Caco-2 (cell line): ENCODE results near the gene PAN2. TPM values are rescaled to one million over a fixed set of nuclear protein-coding genes. Genes with fewer than 3 reads are reported as not detected.

Experiments
- total RNA-seq: library from RNA; stranded (reverse); gene quantifications from 2 replicates; pipeline ENCODE4 v1.2.3, GENCODE V29; 2022

The PAN2 gene
- total RNA-seq, 1 experiment from 2014 or later = 30.0 TPM

Other genes starting within 250 kb of the PAN2 start
- 178 and 190 TPM in 2 replicates for gene PA2G4, start 229.4 kb downstream of the PAN2 start, total RNA-seq
- gene RPL41, start 217.4 kb downstream of the PAN2 start, total RNA-seq = 3,009 and 3,051 TPM in 2 replicates
- 3.5 and 4.4 TPM in 2 replicates for gene ZC3H10, start 215.7 kb downstream of the PAN2 start, total RNA-seq
- gene ESYT1, start 205.7 kb downstream of the PAN2 start, total RNA-seq = 70.4 and 79.0 TPM in 2 replicates
- 40.5 and 44.8 TPM in 2 replicates for gene MYL6B, start 181.4 kb downstream of the PAN2 start, total RNA-seq
- gene MYL6, start 175.6 kb downstream of the PAN2 start, total RNA-seq = 960 and 1,174 TPM in 2 replicates
- 89.1 and 94.8 TPM in 2 replicates for gene SMARCC2, start 144.5 kb downstream of the PAN2 start, total RNA-seq
- 48.0 and 53.4 TPM in 2 replicates for gene RNF41, start 112.1 kb downstream of the PAN2 start, total RNA-seq
- 32.1 and 37.7 TPM in 2 replicates for gene NABP2, start 109.7 kb downstream of the PAN2 start, total RNA-seq
- gene SLC39A5, start 103.9 kb downstream of the PAN2 start, total RNA-seq = 83.1 and 110 TPM in 2 replicates
- gene ANKRD52, start 75.6 kb downstream of the PAN2 start, total RNA-seq = 34.6 and 46.3 TPM in 2 replicates
- 16.7 and 18.4 TPM in 2 replicates for gene COQ10A, start 67.1 kb downstream of the PAN2 start, total RNA-seq
- 241 and 263 TPM in 2 replicates for gene CS, start 33.7 kb downstream of the PAN2 start, total RNA-seq
- 204 and 208 TPM in 2 replicates for gene CNPY2, start 18.0 kb downstream of the PAN2 start, total RNA-seq
- 0.48 TPM in 1 of 2 replicates, not detected in the other for gene IL23A, start 4.9 kb upstream of the PAN2 start, total RNA-seq
- 76.7 and 79.5 TPM in 2 replicates for gene STAT2, start 26.1 kb upstream of the PAN2 start, total RNA-seq
- gene APOF, start 28.9 kb upstream of the PAN2 start, total RNA-seq = 0.18 and 0.23 TPM in 2 replicates
- 40.1 and 43.2 TPM in 2 replicates for gene TIMELESS, start 115.4 kb upstream of the PAN2 start, total RNA-seq
- not detected in 2 replicates for gene MIP, start 120.7 kb upstream of the PAN2 start, total RNA-seq
- gene SPRYD4, start 134.6 kb upstream of the PAN2 start, total RNA-seq = 2.8 TPM in 2 replicates
- 14.2 and 14.7 TPM in 2 replicates for gene GLS2, start 154.2 kb upstream of the PAN2 start, total RNA-seq
- gene RBMS2, start 187.8 kb upstream of the PAN2 start, total RNA-seq = 32.5 and 39.5 TPM in 2 replicates